ENCODE data around the gene PRF1.

DNA sequence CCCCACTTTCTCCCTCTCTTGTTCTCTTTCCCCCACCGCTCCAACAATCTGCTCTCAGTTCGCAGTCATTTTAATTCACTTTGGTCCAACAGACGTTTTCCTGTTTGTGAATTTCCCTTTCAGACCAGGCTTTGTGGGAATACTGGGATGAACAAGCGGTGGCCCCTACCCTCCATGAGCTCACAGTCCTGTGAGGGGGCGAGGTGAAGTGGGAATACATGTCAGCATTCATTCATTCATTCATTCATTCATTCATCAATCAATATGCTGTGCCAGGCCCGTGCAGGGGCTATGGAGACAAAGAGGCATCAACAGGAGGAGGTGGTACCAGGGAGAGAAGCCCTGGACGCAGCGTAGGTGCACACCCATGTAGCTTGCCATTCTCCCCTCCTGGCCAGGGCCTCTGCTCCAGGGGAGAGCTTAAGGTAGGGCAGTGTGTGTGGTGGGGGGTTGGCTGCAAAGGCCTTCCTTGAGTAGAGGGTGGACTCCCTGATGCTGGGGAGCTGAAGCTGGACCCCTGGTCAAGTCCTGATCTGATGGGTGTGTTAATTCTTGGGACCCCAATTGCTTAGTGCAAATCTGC, 16.1 kb downstream of the PRF1 start:
- TF ChIP-seq ZFX (IDR thresholded peaks at IDR 0.05) = no peak
- TF ChIP-seq, protein P1, sequence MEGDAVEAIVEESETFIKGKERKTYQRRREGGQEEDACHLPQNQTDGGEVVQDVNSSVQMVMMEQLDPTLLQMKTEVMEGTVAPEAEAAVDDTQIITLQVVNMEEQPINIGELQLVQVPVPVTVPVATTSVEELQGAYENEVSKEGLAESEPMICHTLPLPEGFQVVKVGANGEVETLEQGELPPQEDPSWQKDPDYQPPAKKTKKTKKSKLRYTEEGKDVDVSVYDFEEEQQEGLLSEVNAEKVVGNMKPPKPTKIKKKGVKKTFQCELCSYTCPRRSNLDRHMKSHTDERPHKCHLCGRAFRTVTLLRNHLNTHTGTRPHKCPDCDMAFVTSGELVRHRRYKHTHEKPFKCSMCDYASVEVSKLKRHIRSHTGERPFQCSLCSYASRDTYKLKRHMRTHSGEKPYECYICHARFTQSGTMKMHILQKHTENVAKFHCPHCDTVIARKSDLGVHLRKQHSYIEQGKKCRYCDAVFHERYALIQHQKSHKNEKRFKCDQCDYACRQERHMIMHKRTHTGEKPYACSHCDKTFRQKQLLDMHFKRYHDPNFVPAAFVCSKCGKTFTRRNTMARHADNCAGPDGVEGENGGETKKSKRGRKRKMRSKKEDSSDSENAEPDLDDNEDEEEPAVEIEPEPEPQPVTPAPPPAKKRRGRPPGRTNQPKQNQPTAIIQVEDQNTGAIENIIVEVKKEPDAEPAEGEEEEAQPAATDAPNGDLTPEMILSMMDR (conservative IDR thresholded peaks at IDR 0.05) = no peak

All from C4-2B (cell line).